ENCODE data around the gene C1orf167. TPM values are rescaled to one million over a fixed set of nuclear protein-coding genes. Genes with fewer than 3 reads are reported as not detected.
A peak's percentile ranks its signal among the peaks of the same experiment; 100 is the strongest.

Gene C1orf167
- total RNA-seq, 1 donor from 2014 or later: not detected

- peaks cover 5% of the 10 kb centered on the region for H3K27me3 Mint-ChIP-seq (ENCODE audit: unreplicated experiment)
- no peak for DNase-seq
- H3K27ac Mint-ChIP-seq (ENCODE audit: unreplicated experiment): no peak overlapping the region
- no peak overlapping the region for H3K4me3 Mint-ChIP-seq (ENCODE audit: unreplicated experiment)
- TF ChIP-seq, protein P1, sequence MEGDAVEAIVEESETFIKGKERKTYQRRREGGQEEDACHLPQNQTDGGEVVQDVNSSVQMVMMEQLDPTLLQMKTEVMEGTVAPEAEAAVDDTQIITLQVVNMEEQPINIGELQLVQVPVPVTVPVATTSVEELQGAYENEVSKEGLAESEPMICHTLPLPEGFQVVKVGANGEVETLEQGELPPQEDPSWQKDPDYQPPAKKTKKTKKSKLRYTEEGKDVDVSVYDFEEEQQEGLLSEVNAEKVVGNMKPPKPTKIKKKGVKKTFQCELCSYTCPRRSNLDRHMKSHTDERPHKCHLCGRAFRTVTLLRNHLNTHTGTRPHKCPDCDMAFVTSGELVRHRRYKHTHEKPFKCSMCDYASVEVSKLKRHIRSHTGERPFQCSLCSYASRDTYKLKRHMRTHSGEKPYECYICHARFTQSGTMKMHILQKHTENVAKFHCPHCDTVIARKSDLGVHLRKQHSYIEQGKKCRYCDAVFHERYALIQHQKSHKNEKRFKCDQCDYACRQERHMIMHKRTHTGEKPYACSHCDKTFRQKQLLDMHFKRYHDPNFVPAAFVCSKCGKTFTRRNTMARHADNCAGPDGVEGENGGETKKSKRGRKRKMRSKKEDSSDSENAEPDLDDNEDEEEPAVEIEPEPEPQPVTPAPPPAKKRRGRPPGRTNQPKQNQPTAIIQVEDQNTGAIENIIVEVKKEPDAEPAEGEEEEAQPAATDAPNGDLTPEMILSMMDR (IDR thresholded peaks at IDR 0.05; ENCODE audit: partially characterized antibody, unreplicated experiment): no peak
- H3K9me3 Mint-ChIP-seq (ENCODE audit: unreplicated experiment): peaks cover 4% of the 10 kb centered on the region
- no peaks in the 10 kb centered on the region for H3K36me3 Mint-ChIP-seq (ENCODE audit: unreplicated experiment)
- H3K4me1 Mint-ChIP-seq (ENCODE audit: low read depth, unreplicated experiment): peaks cover 4% of the 10 kb centered on the region
Observed at GRCh38 chr1:11783556-11783955, 21.6 kb downstream of the C1orf167 start.

DNA sequence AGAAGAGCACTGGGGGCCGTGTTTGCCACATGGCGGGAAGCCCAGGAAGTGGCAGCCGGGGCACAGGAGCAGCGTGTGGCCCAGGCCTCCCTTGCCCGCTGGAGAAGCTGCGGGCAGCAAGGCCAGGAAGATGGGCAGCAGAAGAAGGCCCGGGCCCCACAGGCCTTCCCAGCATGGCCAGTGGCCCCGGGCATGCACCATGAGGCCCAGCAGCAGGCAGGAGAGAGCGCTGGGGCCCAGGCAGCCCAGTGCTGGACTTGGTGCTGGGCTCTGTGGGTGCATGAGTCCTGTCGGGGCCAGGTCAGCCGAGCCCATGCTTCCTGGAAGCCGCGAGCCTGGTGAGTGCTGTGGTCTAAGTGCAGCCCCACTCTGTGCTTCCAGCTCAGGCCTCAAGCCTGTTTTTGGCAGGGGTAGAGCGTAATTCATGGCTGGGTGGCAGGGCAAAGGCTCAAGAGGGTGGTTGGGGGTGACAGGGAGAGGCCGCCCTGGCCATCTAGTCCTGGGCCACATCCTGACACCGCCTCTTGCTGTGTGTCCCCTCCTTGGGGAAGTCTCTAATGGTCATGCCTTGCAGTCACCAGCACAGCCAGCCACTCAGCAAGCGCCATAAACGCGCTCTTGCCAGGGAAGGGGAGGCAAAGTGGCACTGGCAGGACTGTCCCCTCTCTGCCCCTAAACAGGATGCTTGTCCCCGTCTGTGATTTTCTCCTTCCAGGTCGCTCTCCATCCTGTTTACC lies 22.4 kb downstream of the C1orf167 start:
- no peak for DNase-seq
- Mint-ChIP-seq H3K27ac (ENCODE audit: unreplicated experiment) (no peak overlapping the region), H3K4me3 (ENCODE audit: unreplicated experiment) (no peak overlapping the region), H3K4me1 (ENCODE audit: low read depth, unreplicated experiment) (peaks cover 4% of the 10 kb centered on the region), H3K36me3 (ENCODE audit: unreplicated experiment) (no peaks in the 10 kb centered on the region), H3K9me3 (ENCODE audit: unreplicated experiment) (peaks cover 4% of the 10 kb centered on the region), H3K27me3 (ENCODE audit: unreplicated experiment) (peaks cover 5% of the 10 kb centered on the region)
- TF ChIP-seq, protein P1 (IDR thresholded peaks at IDR 0.05; ENCODE audit: partially characterized antibody, unreplicated experiment): no peak

DNA sequence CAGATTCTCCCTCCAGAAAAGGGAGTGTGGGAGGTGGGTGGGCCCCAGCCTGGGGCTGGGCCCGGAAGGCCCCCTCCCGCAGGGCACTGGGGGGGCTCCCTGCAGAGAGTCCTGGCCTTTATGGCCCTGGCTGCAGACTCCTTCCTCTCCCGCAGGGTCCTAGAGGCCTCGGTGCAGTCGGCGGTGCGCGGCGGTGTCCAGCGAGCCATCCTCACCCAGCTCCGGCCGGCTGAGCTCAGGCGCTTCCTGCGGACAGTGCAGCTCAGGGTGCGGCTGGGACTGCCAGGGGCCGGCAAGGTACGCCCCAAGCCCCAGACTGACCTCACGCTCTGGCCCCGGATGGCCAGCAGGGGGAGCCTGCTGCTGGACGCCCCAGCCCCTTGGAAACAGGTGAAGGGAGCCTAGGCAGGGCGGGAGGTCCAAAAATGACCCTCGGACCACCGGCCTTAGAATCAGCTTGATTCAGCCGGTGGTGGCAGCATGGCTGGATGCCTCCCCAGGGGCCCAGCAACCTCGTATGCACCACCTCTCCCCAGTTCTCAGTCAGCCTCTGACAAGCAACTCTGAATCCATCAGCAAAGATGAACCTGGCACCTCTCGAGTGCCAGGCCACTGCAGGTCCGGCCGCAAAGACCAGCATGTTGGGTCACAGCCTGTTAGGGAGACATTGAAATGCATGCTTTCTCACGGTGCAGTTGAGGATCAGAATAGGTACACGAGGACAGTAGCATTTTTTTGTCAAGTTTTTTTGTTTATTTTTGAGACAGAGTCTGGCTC lies 23.2 kb downstream of the C1orf167 start:
- peak overlapping the region; percentile 22 for H3K27ac Mint-ChIP-seq (ENCODE audit: unreplicated experiment)
- TF ChIP-seq, protein P1 (IDR thresholded peaks at IDR 0.05; ENCODE audit: partially characterized antibody, unreplicated experiment): peak; percentile 88
- peaks cover 5% of the 10 kb centered on the region for H3K27me3 Mint-ChIP-seq (ENCODE audit: unreplicated experiment)
- H3K36me3 Mint-ChIP-seq (ENCODE audit: unreplicated experiment): no peaks in the 10 kb centered on the region
- peaks cover 4% of the 10 kb centered on the region for H3K9me3 Mint-ChIP-seq (ENCODE audit: unreplicated experiment)
- peak; percentile 81 for DNase-seq
- H3K4me3 Mint-ChIP-seq (ENCODE audit: unreplicated experiment): no peak overlapping the region
- peaks cover 4% of the 10 kb centered on the region for H3K4me1 Mint-ChIP-seq (ENCODE audit: low read depth, unreplicated experiment)

- H3K27ac Mint-ChIP-seq (ENCODE audit: unreplicated experiment): no peak overlapping the region
- peaks cover 10% of the 10 kb centered on the region for H3K27me3 Mint-ChIP-seq (ENCODE audit: unreplicated experiment)
- TF ChIP-seq, protein P1 (IDR thresholded peaks at IDR 0.05; ENCODE audit: partially characterized antibody, unreplicated experiment): no peak
- H3K9me3 Mint-ChIP-seq (ENCODE audit: unreplicated experiment): peaks cover 4% of the 10 kb centered on the region
- H3K4me3 Mint-ChIP-seq (ENCODE audit: unreplicated experiment): no peak overlapping the region
- no peak for DNase-seq
- H3K4me1 Mint-ChIP-seq (ENCODE audit: low read depth, unreplicated experiment): peaks cover 4% of the 10 kb centered on the region
- H3K36me3 Mint-ChIP-seq (ENCODE audit: unreplicated experiment): no peaks in the 10 kb centered on the region
Observed at GRCh38 chr1:11786168-11786567, 24.2 kb downstream of the C1orf167 start.
